Tongue (tissue), 2 donors: Measurements from ENCODE around the gene TTC39A. TPM values are rescaled to one million over a fixed set of nuclear protein-coding genes. Genes with fewer than 3 reads are reported as not detected.
"Not testable (repeated sequence)": the region's sequence is repeated elsewhere in the genome, so short reads cannot be mapped to it uniquely, and the experiment has no call there.

ENCODE experiments used
- DNase-seq: peaks from one replicate; pipeline ENCODE4 v3.0.0-alpha.2; 2015
- total RNA-seq: library from RNA; depleted of rRNA; stranded (reverse); fragments of >200 nt; gene quantifications from one replicate; pipeline ENCODE4 v1.2.3, GENCODE V29; 2014

The TTC39A gene
- total RNA-seq, 1 donor from 2014 or later, result 1.7 TPM

- no peak for DNase-seq
Observed at GRCh38 chr1:51336711-51337110, 6.3 kb upstream of the TTC39A start.

GRCh38 chr1:51336004-51336403, 5.6 kb upstream of the TTC39A start:
- DNase-seq, result no peak

GRCh38 chr1:51331206-51332100, 1.1 kb upstream of the TTC39A start:
- peak; percentile 50 for DNase-seq

GRCh38 chr1:51329443-51330325, 678 bp downstream of the TTC39A start:
- peak; percentile 36 for DNase-seq

GRCh38 chr1:51328926-51329325, 1.4 kb downstream of the TTC39A start:
- DNase-seq, result no peak

GRCh38 chr1:51328279-51328678, 2.1 kb downstream of the TTC39A start:
- DNase-seq, result no peak

GRCh38 chr1:51327386-51327785, 3.0 kb downstream of the TTC39A start:
- no peak for DNase-seq

- DNase-seq, result no peak
Observed at GRCh38 chr1:51326839-51327238, 3.5 kb downstream of the TTC39A start.

- no peak for DNase-seq
Observed at GRCh38 chr1:51325878-51326755, 4.2 kb downstream of the TTC39A start.

- DNase-seq, result no peak
Observed at GRCh38 chr1:51325391-51325790, 5.0 kb downstream of the TTC39A start.

GRCh38 chr1:51325011-51325385, 5.4 kb downstream of the TTC39A start:
- not testable (repeated sequence) for DNase-seq

GRCh38 chr1:51324251-51325010, 5.9 kb downstream of the TTC39A start:
- no peak for DNase-seq

- DNase-seq, result no peak
Observed at GRCh38 chr1:51323778-51324177, 6.6 kb downstream of the TTC39A start.

GRCh38 chr1:51322417-51323101, 7.8 kb downstream of the TTC39A start:
- no peak for DNase-seq

- no peak for DNase-seq
Observed at GRCh38 chr1:51321924-51322280, 8.5 kb downstream of the TTC39A start.

GRCh38 chr1:51320967-51321923, 9.1 kb downstream of the TTC39A start:
- no peak for DNase-seq

GRCh38 chr1:51317798-51318197, 12.6 kb downstream of the TTC39A start:
- DNase-seq, result no peak

- DNase-seq, result no peak
Observed at GRCh38 chr1:51316846-51317120, 13.6 kb downstream of the TTC39A start.

- DNase-seq, result no peak
Observed at GRCh38 chr1:51316113-51316845, 14.1 kb downstream of the TTC39A start.
